Gastrocnemius medialis (tissue), 4 donors: Measurements from ENCODE around the gene KLK8. TPM values are rescaled to one million over a fixed set of nuclear protein-coding genes. Genes with fewer than 3 reads are reported as not detected.

Source experiments
- ATAC-seq, 2 donors: fragments of 150-250 bp; one replicate each; pipeline ENCODE4 v1.9.1; 2016
- DNase-seq, 2 donors: peaks; one replicate each; pipeline ENCODE4 v3.0.0-alpha.2; 2019
- H3K27ac ChIP-seq, 4 donors: fragments of 200-600 bp; sonication (generic); 1 replicate in 1 of 4; 2 replicates in 3 of 4; pipeline ENCODE4 v1.5.1; 2016 to 2018; ENCODE audit warnings: mild to moderate bottlenecking in 2 of 4, moderate library complexity in 1 of 4
- H3K27me3 ChIP-seq, 3 donors: fragments of 200-600 bp; sonication (generic) in 2 of 3; 1 replicate in 1 of 3; 2 replicates in 2 of 3; pipeline versions ENCODE4 v1.5.1 to v1.6.0; 2016 to 2019; ENCODE audit warnings: mild to moderate bottlenecking in 1 of 3, moderate library complexity in 1 of 3
- H3K36me3 ChIP-seq, 2 donors: fragments of 200-600 bp; sonication (generic) in 1 of 2; one replicate each; pipeline ENCODE4 v1.5.1; 2017 to 2018
- H3K4me1 ChIP-seq, 2 donors: fragments of 200-600 bp; sonication (generic) in 1 of 2; one replicate each; pipeline ENCODE4 v1.5.1; 2016 to 2017; ENCODE audit warnings: mild to moderate bottlenecking in 2 of 2
- H3K4me3 ChIP-seq, 4 donors: fragments of 200-600 bp; sonication (generic) in 3 of 4; 1 replicate in 1 of 4; 2 replicates in 3 of 4; pipeline ENCODE4 v1.5.1; 2016 to 2019; ENCODE audit warnings: mild to moderate bottlenecking in 2 of 4
- H3K9me3 ChIP-seq, 3 donors: fragments of 200-600 bp; sonication (generic) in 2 of 3; 1 replicate in 1 of 3; 2 replicates in 2 of 3; pipeline ENCODE4 v1.5.1; 2016 to 2019
- CTCF ChIP-seq, 5 experiments: fragments of 450-650 bp in 3 of 5; fragments of 200-600 bp in 2 of 5; sonication (generic) in 2 of 5; IDR thresholded peaks in 4 of 5; conservative IDR thresholded peaks in 1 of 5; 1 replicate in 4 of 5; 2 replicates in 1 of 5; pipeline ENCODE4 v1.5.1; 2016 to 2019; ENCODE audit warnings: antibody characterized with exemption in 5 of 5, mild to moderate bottlenecking in 3 of 5, moderate library complexity in 3 of 5
- POLR2A ChIP-seq, 2 donors: fragments of 450-650 bp; IDR thresholded peaks; one replicate each; pipeline ENCODE4 v1.6.1; 2017; ENCODE audit warnings: antibody characterized with exemption in 2 of 2, mild to moderate bottlenecking in 2 of 2, moderate library complexity in 2 of 2
- in situ Hi-C, 4 donors: fragments of 200-750 bp; cut with MboI; loops; one replicate each; pipeline versions ENCODE4 v1.15.0 to v1.8.0; 2017; ENCODE audit warnings: low sequenced_read_pairs in 4 of 4
- intact Hi-C: fragments of 100-400 bp; cut with DNase I; formaldehyde crosslinking; loops from one replicate; pipeline ENCODE4 v1.15.1; 2023; ENCODE audit warnings: low total_unique reads
- total RNA-seq, 4 donors: library from RNA; depleted of rRNA; stranded (reverse); fragments of >200 nt; gene quantifications; one replicate each; pipeline versions ENCODE4 v1.1.0 to v1.2.3, GENCODE V29; 2016

KLK8 gene, protein sequence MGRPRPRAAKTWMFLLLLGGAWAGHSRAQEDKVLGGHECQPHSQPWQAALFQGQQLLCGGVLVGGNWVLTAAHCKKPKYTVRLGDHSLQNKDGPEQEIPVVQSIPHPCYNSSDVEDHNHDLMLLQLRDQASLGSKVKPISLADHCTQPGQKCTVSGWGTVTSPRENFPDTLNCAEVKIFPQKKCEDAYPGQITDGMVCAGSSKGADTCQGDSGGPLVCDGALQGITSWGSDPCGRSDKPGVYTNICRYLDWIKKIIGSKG
- total RNA-seq: not detected

- Histone ChIP-seq H3K27me3 (peaks cover 3 to 15% (median 5%) of the 10 kb centered on the region in 3 donors), H3K4me1 (no peaks in the 10 kb centered on the region), H3K4me3 (no peak within 1 kb of the TSS), H3K27ac (no peak within 1 kb of the TSS), H3K9me3 (no peaks in the 10 kb centered on the region), H3K36me3 (no peaks in the 10 kb centered on the region)
- intact Hi-C loops: no loop called here
- ATAC-seq (no peak), DNase-seq (no peak)
- in situ Hi-C loops: no loop called here
- TF ChIP-seq CTCF (IDR thresholded peaks at IDR 0.05 in 4 of 5, conservative IDR thresholded peaks at IDR 0.05 in 1 of 5) (no peak), POLR2A (IDR thresholded peaks at IDR 0.05) (no peak)
Measured at GRCh38 chr19:51001515-51001914, at the start of gene KLK8. Gene KLK8 (minus strand): TSS chr19:51001604. CDS start chr19:51001167, 437 bp downstream.

DNA sequence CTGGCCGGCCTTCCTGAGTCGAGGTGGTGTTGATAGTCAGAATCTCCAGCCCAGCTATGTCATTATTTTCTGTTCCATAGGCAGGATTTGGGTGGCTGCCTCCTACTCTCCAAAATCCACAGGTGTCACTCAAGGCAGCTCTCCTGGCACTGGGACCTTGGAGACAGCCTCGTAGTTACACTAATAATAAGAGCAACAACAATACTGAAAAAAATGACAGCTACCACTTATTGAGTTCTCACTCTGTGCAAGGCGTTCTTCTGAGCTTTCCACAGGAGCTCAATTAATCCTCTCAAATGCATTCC, 45.6 kb upstream of the KLK8 start:
- H3K36me3 ChIP-seq: no peaks in the 10 kb centered on the region
- H3K27ac ChIP-seq: no peak overlapping the region
- H3K4me1 ChIP-seq: no peaks in the 10 kb centered on the region
- TF ChIP-seq CTCF (IDR thresholded peaks at IDR 0.05 in 4 of 5, conservative IDR thresholded peaks at IDR 0.05 in 1 of 5) (no peak), POLR2A (IDR thresholded peaks at IDR 0.05) (no peak)
- in situ Hi-C loops: no loop called here
- H3K9me3 ChIP-seq: no peaks in the 10 kb centered on the region
- intact Hi-C loops: no loop called here
- no peak for ATAC-seq
- DNase-seq: no peak
- no peak overlapping the region for H3K4me3 ChIP-seq
- H3K27me3 ChIP-seq: no peaks in the 10 kb centered on the region

GRCh38 chr19:51044327-51044726, 42.9 kb upstream of the KLK8 start:
- H3K27ac ChIP-seq: no peak overlapping the region
- in situ Hi-C loops: no loop called here
- H3K4me3 ChIP-seq: no peak overlapping the region
- no peak for ATAC-seq
- no peaks in the 10 kb centered on the region for H3K9me3 ChIP-seq
- DNase-seq: no peak
- H3K4me1 ChIP-seq: no peaks in the 10 kb centered on the region
- H3K36me3 ChIP-seq: no peaks in the 10 kb centered on the region
- intact Hi-C loops: no loop called here
- no peaks in the 10 kb centered on the region for H3K27me3 ChIP-seq
- no peak for TF ChIP-seq POLR2A (IDR thresholded peaks at IDR 0.05)
- no peak for TF ChIP-seq CTCF (IDR thresholded peaks at IDR 0.05 in 4 of 5, conservative IDR thresholded peaks at IDR 0.05 in 1 of 5)

GRCh38 chr19:51043497-51043896, 42.1 kb upstream of the KLK8 start:
- no peaks in the 10 kb centered on the region for H3K4me1 ChIP-seq
- in situ Hi-C loops: no loop called here
- no peak for DNase-seq
- intact Hi-C loops: no loop called here
- no peak for ATAC-seq
- H3K27me3 ChIP-seq: no peaks in the 10 kb centered on the region
- no peak overlapping the region for H3K27ac ChIP-seq
- no peaks in the 10 kb centered on the region for H3K9me3 ChIP-seq
- TF ChIP-seq POLR2A (IDR thresholded peaks at IDR 0.05): no peak
- no peak for TF ChIP-seq CTCF (IDR thresholded peaks at IDR 0.05 in 4 of 5, conservative IDR thresholded peaks at IDR 0.05 in 1 of 5)
- no peak overlapping the region for H3K4me3 ChIP-seq
- H3K36me3 ChIP-seq: no peaks in the 10 kb centered on the region

- no peaks in the 10 kb centered on the region for H3K27me3 ChIP-seq
- H3K36me3 ChIP-seq: no peaks in the 10 kb centered on the region
- no peaks in the 10 kb centered on the region for H3K9me3 ChIP-seq
- no peak overlapping the region for H3K4me3 ChIP-seq
- H3K27ac ChIP-seq: no peak overlapping the region
- no peak for DNase-seq
- intact Hi-C loops (no loop called here), in situ Hi-C loops (no loop called here)
- H3K4me1 ChIP-seq: no peaks in the 10 kb centered on the region
- ATAC-seq: no peak
- TF ChIP-seq POLR2A (IDR thresholded peaks at IDR 0.05) (no peak), CTCF (IDR thresholded peaks at IDR 0.05 in 4 of 5, conservative IDR thresholded peaks at IDR 0.05 in 1 of 5) (no peak)
Measured at GRCh38 chr19:51040151-51040550, 38.7 kb upstream of the KLK8 start.
